ENCODE results near the gene ATRAID.
"Not testable (repeated sequence)": the region's sequence is repeated elsewhere in the genome, so short reads cannot be mapped to it uniquely, and the experiment has no call there.

ATRAID gene

DNA sequence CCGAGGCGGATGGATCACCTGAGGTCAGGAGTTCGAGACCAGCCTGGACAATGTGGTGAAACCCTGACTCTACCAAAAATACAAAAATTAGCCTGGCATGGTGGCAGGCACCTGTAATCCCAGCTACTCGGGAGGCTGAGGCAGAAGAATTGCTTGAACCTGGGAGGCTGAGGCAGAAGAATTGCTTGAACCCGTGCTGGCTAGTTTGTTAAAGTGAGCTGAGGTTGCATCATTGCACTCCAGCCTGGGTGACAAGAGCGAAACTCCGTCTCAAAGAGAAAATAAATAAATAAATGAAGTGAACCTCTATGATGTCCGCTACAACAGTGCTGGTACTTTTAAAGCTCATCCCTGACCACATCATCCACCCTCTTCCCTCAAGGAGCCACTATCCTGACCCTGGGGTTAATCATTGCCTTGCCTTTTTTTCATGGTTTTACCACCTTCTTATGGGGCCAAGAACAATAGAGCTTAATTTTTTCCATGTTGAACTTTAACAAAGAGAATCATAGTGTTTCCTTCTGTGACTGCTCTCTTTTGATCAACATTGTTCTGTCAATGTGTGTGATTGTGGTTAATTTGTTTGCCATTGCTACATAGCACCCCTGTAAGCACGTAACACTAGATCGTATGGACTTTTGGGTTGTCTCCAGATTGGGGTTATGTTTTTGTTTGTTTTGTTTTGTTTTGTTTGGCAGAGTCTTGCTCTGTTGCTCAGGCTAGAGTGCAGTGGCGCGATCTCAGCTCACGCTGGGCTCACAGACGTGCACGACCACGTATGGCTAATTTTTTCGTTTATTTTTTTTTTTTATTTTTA lies 17.1 kb upstream of the ATRAID start:
- no peak for DNase-seq (ENCODE audit: low read depth in 2 of 2)

DNA sequence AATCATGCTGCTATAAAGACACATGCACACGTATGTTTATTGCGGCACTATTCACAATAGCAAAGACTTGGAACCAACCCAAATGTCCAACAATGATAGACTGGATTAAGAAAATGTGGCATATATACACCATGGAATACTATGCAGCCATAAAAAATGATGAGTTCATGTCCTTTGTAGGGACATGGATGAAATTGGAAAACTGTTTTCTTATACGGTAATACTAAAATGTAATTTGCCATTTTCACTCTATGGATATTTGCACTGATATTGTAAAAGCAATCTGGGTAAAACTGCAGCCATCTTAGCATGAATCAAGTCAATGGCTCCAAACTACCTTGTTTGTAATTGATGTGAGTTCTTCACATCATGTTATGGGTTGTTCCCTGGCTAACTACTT lies 16.0 kb upstream of the ATRAID start:
- DNase-seq (ENCODE audit: low read depth in 2 of 2): not testable (repeated sequence)

DNA sequence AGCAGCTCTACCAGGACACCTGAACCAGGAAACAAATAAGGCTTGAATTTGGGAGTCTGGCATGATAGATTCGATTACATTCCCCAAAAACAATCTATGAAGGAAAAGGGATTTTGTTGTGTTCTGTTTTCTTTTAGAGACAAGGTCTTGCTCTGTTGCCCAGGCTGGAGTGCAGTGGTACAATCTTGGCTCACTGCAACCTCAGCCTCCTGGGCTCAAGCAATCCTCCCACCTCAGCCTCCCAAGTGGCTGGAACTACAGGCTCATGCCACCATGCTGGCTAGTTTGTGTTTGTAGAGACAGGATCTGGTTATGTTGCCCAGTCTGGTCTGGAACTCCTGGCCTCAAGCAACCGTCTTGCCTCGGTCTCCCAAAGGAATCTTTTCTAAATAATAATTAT lies 13.8 kb upstream of the ATRAID start:
- not testable (repeated sequence) for DNase-seq (ENCODE audit: low read depth in 2 of 2)

DNA sequence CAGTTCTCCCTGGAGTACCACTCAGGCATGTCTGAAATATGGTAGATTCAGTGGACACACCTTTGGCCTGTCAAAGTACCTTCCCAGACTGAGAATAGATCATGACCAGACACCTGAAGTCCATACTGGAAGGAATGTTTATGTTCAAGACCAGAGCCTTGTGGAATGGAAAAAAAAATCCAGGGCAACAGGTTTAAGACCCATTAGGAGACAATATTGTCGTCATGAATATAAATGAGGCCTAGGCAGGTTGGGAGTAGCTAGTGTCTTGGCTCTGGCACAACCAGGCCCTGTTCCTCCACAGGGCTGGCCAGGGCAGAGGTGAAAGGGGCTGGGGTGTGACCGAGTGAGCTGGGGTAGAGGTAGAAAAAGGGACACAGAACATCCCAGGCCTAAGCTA lies 13.2 kb upstream of the ATRAID start:
- DNase-seq (ENCODE audit: low read depth in 2 of 2): no peak

DNA sequence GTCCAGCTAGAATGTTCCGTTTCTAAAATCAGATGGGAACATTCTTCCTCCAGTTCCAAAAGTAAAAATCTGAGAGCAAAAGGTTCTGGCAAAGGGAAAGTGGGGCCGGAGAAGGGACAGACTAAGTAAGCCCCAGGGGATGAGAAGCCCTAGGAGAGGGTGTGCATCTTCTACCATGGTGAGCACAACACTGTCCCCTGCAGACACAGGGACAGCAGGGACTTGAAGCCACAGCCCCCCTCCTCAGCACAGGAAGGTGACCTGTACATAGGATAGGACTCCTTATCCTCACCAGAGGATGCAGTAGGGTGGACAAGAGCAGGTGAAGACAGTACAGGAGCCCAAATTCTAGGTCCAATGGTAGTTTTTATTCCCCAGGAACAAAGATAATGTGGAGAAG lies 12.6 kb upstream of the ATRAID start:
- no peak for DNase-seq (ENCODE audit: low read depth in 2 of 2)

DNA sequence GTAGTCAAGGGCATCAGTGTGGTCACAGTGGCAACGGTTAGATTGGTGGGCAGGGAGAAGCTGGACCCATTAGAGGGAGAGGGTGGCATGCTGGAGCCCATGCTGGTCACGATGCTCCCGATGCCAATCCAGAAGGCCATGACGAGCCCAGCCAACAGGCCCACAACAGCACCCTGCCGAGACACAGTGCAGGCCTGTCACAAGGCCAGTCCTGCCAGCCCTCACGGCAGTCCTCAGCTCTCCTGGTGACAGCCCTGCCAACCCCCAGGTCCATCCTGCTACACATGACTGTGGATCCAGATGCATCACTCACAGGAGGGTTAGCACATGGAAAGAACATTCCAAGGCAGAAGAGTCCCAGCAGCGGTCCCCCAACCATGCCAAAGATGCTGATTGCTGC lies 10.2 kb upstream of the ATRAID start:
- no peak for DNase-seq (ENCODE audit: low read depth in 2 of 2)

DNA sequence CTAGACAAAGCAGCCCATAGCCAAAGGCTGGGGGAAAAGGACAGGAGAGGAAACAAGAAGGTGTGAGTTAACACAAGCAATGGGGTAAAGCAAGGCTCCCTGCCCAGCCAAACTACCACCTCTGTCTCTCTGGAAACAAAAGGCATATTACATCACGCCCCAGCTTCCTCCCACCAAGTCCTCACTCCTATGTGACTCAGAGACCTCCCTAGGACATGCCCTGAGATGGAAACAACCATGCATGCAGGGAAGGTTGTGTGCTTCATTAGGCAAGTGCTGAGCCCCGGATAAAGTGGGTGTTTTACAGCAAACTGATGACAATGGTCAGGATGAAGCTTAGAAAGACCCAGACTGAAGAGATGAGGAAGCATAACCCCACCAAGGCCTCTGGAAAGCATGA lies 9.0 kb upstream of the ATRAID start:
- DNase-seq (ENCODE audit: low read depth in 2 of 2): no peak

DNA sequence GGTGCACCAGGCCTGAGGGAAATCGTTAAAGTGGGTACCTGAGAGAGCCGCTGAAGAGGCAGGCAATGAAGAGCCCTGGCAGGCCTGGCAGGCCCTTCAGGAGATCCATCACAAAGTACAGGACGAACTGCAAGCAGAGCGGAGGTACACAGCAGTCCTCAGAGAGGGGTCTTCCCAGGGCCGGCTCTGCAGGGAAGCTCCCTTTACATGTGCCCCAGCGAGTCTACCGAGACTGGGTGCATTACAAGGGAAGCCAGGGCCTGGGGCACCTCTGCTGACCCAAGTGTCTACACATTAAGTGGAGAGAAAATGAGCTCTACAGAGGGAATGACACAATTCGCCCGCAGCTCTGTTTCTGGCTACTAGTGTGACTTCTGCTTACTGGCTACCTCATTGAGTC lies 8.1 kb upstream of the ATRAID start:
- DNase-seq (ENCODE audit: low read depth in 2 of 2): no peak

DNA sequence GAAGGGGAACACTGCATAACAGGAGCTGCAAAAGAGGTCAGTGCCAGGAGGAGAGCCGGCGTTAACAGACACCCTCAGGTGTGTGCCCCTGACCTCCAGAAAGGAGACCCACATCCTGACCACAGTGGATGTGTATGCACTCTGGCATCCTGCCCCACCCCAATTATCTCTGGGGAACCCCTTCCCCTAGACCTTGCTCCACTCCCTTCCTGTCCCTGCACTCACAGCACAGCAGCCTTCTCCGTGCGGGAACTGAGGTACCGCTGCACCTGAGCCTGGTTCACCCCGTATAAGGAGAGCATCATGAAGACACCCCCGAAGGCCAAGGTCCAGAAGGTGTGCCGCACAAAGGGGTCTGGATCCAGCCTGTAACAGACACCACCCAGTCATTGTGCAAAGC lies 7.3 kb upstream of the ATRAID start:
- DNase-seq (ENCODE audit: low read depth in 2 of 2): no peak

DNA sequence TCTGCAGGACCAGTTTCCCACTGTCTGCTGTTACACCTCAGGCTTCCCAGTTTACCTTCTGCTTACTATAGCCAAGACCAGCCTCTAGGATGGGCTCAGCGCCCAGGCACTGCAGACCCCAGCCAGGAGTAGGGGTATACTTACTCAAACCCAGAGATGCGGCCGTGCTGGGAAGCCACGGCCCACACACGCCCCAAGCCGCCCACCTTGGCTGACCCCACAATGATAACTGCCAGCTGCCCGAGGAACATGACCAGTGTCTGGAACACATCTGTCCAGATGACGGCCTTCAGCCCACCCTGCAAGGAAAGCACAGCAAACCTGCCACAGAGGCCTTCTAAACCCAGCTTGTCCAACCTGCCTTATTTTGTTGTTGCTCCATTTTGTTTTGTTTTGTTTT lies 6.6 kb upstream of the ATRAID start:
- DNase-seq (ENCODE audit: low read depth in 2 of 2): no peak

DNA sequence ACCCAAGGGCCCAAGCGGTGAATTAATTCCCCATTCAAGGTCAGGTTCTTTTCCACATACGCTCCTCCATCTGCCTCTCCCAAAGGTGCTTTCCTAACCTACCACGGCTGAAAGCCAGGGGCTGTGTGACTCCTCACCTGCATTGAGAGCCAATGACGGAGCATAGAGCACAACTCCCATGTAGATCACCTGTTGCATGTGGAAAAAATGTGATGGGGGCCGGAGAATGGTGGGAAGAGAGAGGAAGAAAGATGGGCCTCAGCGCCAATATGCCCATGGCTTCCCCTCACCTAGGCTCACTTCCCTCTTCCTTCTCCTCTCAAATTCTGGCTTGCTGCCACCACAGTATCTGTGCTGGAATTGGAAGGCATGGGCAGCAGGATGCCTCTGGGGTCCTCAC lies 5.5 kb upstream of the ATRAID start:
- no peak for DNase-seq (ENCODE audit: low read depth in 2 of 2)

DNA sequence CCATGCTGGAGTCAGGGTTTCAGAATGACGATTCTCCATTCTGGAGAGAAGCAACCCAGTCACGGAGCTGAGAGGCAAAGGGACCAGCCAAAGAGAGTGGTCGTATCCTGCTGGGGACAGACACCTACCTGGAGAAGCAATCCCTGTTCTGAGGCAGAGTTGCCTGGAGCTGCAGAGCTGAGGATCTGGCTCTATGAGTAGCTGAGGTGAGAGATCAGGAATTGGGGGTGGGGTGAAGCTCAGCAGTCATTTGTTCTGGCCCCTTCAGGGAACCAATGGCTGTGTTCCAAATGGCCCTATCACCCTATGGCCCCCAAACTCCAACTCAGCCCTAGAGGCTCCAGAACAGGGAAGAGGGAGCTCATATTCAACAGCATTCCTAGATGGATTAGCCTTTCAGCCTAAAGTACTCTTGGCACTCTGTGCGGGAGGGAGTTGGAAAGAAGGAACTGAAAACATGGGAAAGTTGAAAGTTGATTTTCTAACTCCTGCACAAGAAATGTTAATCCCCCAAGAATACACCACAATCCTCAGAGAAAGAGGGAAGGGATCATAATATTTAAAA lies 3.3 kb upstream of the ATRAID start:
- DNase-seq (ENCODE audit: low read depth in 2 of 2): no peak

DNA sequence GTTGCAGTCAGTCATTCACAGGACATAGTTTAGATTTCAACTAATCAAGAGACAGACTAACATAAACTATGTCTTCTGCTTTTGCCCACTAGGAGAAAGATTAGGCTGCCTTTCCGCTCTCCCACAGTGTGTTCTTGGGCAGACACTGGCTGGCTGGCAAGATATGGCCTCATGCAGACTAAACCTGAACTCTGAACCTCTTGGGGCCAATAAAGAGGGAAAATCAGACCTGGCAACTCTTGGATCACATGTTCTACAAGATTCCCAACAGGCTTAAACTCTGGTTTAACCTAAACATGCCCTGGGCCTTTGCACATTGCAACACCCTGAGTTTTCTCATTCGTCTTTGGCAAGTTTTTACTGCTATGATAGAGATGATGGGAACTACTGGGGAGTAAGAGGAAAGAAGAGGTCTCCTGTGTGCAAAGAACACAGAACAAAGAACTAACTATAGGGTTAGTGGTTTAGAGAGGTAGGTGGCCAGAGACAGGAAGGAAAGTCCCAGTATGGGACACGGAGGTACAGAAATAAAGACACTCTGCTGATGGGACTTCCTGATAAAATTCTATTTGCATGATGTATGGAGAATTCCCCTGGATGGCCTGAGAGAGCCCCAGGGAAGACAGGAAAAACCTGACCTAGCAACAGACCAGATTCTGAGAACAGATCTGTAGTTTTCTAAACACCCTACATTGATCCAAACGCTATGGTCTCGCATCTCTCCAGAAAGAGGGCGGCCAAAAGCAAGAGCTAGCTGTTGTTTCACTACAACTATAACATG lies 2.0 kb upstream of the ATRAID start:
- no peak for DNase-seq (ENCODE audit: low read depth in 2 of 2)

DNA sequence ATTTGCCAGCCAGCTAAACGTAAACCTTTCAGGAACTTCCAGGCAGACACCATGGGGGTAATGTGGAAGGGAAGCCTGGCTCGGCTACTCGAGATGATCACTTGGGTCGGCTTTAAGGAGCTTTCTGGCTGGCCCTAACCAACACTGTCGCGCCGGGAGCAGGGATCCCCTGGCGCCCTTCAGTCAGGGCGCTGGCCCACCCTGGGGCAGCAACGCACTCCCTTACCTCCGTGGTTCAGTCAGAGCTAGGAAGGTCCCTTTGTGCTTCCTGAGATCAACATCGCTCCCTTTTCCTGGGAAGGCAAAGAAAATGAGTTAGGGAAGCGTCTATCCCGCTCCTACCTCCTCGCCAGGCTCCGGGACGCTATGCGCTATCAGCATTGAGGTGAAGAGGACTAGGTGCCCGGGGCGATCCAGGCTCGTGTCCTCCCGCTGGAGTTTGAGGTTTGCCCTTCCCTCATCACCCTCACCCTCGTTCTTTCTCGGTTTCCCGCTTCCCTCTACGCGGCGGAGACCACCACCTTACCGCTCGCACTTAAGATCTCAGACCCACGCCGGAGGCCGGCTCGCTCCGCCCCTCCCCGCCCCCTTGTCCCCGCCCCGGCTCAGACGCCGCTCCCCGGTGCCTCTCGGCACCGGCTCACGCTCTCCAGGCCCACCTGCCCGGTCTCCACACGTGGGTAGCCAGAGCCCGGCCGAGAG lies 449 bp upstream of the ATRAID start:
- DNase-seq (ENCODE audit: low read depth in 2 of 2): no peak

DNA sequence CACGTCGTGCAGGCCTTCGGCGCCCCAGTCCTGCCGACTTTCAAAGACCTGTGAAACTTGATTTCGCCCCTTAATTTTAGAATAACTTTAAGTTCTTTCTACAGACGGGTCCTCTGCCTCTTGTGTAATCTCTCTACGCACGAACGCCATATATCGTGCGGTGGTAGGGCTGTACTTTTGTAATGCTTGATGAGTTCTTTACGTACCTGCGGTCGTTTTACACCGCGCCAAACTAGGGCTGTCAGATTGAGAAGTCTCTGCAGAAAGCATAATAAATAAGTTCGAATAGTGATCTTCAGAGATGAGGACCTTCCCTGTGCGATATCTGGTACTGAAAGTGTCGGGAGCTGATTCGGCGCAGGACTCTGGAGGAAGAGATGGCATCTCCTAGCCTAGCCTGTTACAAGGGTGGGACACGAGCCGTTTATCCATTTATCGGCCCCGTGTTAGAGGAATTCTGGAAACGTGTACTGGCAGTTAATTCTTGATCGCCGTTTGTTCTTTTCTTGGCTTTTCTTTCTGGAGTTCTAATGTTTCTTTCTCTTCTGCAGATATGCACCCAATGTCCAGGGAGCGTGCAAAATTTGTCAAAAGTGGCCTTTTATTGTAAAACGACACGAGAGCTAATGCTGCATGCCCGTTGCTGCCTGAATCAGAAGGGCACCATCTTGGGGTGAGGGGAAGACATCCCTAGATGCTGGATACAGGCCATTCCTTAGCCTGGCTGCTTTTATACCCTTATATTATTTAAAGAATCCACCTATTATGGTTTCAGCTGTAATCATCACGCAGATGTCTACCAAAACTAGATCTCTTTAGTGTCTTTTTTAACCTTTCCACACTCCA lies 1.0 kb downstream of the ATRAID start:
- peak in 1 of 2 experiments; percentile 17 for DNase-seq (ENCODE audit: low read depth in 2 of 2)

DNA sequence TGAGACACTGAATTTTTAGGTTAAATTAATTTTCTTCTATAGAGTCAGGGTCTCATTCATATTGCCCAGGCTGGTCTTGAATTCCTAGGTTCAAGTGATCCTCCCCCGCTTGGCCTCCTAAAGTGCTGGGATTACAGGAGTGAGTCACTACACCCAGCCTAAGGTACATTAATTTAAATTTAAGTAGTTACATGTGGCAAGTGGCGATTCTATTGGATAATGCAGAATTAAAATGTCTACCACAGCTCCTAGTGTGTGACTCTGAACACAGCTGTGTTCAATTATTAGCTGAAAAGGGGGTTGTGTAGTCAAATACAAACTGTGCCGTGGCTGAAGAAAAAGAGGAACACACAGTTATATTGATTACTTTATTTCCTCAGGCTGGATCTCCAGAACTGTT lies 3.1 kb downstream of the ATRAID start:
- peak; percentile 70 to 75 for DNase-seq (ENCODE audit: low read depth in 2 of 2)

DNA sequence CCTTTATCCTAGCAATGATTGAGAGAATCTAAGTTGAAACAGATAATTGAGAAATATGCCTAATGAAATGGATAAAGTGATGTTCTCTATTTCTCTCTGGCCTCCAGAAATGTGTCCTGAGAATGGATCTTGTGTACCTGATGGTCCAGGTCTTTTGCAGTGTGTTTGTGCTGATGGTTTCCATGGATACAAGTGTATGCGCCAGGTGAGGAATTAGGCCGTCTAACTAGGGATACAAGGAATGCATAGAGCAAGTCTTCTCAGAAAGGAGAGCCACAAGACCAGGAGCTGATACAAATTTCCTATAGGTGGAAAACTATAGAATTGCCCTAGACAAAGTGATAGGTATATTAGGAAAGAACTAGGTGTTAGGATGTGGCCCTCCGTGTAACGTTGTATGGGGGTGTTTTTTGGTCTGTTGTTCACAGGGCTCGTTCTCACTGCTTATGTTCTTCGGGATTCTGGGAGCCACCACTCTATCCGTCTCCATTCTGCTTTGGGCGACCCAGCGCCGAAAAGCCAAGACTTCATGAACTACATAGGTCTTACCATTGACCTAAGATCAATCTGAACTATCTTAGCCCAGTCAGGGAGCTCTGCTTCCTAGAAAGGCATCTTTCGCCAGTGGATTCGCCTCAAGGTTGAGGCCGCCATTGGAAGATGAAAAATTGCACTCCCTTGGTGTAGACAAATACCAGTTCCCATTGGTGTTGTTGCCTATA lies 4.7 kb downstream of the ATRAID start:
- DNase-seq (ENCODE audit: low read depth in 2 of 2): no peak

DNA sequence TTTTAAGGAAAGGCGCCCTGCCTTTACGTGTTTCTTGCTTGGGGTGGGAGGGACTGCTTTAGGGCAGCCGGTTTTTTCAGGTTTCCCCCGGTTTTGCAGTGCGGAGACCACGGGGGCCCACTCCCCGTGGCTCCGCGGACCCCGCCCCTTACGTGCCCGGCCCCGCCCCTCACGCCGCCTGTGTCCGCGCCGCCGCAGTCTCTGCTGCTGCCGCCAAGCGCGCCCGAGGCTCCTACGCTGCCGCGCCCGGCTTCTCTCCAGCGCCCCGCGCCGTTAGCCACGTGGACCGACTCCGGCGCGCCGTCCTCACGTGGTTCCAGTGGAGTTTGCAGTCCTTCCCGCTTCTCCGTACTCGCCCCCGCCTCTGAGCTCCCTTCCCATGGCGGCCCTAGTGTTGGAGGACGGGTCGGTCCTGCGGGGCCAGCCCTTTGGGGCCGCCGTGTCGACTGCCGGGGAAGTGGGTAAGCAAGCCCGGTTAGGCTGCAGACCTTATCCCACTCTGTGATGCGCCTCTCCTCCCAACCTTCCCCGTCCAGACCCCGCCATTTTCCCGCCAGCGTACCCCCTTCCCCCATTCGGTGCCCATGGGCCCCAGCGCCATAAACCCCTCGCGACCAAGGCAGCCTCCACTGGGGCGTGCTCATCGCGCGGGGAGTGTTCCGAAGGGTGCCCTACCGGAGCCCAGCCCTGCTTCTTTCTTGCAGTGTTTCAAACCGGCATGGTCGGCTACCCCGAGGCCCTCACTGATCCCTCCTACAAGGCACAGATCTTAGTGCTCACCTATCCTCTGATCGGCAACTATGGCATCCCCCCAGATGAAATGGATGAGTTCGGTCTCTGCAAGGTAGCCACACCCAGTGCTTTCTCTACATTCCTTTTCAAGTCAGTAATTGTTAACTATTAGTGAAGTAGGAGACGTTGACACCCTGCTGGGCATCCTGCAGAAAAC lies 5.6 kb downstream of the ATRAID start, which contains the start of gene CAD:
Gene CAD (plus strand): TSS at position 197 of the 949 bp plus-strand sequence. CDS start 183 bp downstream, at position 380.
- peak; percentile 39 to 43 for DNase-seq (ENCODE audit: low read depth in 2 of 2)

DNA sequence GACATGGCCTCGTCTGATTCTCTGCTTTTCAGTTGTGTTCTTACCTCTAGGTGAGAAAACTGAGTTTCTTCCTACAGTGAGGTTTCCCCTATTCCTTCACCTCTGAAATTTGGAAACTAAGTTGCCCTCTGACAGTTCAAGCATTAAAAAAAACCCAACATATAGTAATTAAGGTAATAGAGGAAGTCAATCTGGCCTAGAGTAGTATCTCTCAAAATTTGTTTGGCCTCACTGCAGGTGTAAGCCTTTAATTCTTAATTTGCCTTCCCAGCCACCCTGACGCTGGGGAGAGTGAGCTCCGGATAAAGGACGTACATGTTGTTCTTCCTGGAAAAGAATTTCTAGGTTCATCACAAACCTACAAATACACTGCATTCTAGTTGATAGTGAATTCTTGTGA lies 6.8 kb downstream of the ATRAID start:
- no peak for DNase-seq (ENCODE audit: low read depth in 2 of 2)

Data from fibroblast of skin of left biceps (primary cell).